Neural progenitor cell (in vitro differentiated cells): ENCODE measurements around the gene P2RY10. TPM values are rescaled to one million over a fixed set of nuclear protein-coding genes. Genes with fewer than 3 reads are reported as not detected.
"Not testable (repeated sequence)": the region's sequence is repeated elsewhere in the genome, so short reads cannot be mapped to it uniquely, and the experiment has no call there.

Source experiments
- DNase-seq: peaks from one replicate; pipeline ENCODE4 v3.0.0-alpha.2; 2016; ENCODE audit warnings: low spot score
- H2AFZ ChIP-seq: fragments of 200-600 bp; sonication (generic); replicated peaks from 2 replicates; pipeline ENCODE4 v1.6.1; 2016; ENCODE audit warnings: antibody characterized with exemption
- H3F3A ChIP-seq: fragments of 200-600 bp; sonication (generic); 2 replicates; pipeline ENCODE4 v1.6.1; 2016; ENCODE audit warnings: antibody characterized with exemption, low read depth
- H3K27ac ChIP-seq: fragments of 200-600 bp; sonication (generic); 2 replicates; pipeline ENCODE4 v1.5.1; 2016; ENCODE audit warnings: mild to moderate bottlenecking
- H3K27me3 ChIP-seq: fragments of 200-600 bp; sonication (generic); 2 replicates; pipeline ENCODE4 v1.6.1; 2016; ENCODE audit warnings: mild to moderate bottlenecking, moderate library complexity
- H3K36me3 ChIP-seq: fragments of 200-600 bp; sonication (generic); 2 replicates; pipeline ENCODE4 v1.5.1; 2016
- H3K4me1 ChIP-seq: fragments of 200-600 bp; sonication (generic); 2 replicates; pipeline ENCODE4 v1.6.1; 2016; ENCODE audit warnings: mixed run types
- H3K4me2 ChIP-seq: fragments of 200-600 bp; sonication (generic); 2 replicates; pipeline ENCODE4 v1.6.1; 2016
- H3K4me3 ChIP-seq: fragments of 200-600 bp; sonication (generic); 2 replicates; pipeline ENCODE4 v1.5.1; 2016
- H3K79me2 ChIP-seq: fragments of 200-600 bp; sonication (generic); 2 replicates; pipeline ENCODE4 v1.6.1; 2016; ENCODE audit warnings: low read depth
- H3K9ac ChIP-seq: fragments of 200-600 bp; sonication (generic); 2 replicates; pipeline ENCODE4 v1.6.1; 2016
- H3K9me3 ChIP-seq: fragments of 200-600 bp; sonication (generic); 2 replicates; pipeline ENCODE4 v1.5.1; 2016; ENCODE audit warnings: low read depth
- H4K20me1 ChIP-seq: fragments of 200-600 bp; sonication (generic); 2 replicates; pipeline ENCODE4 v1.6.1; 2016; ENCODE audit warnings: low read depth
- H3K27ac Mint-ChIP-seq: 3 replicates; pipeline ENCODE4 v1.8.0; 2021; ENCODE audit warnings: mixed read lengths
- H3K27me3 Mint-ChIP-seq: 2 replicates; pipeline ENCODE4 v1.8.0; 2022; ENCODE audit warnings: low read depth, mild to moderate bottlenecking, inconsistent platforms, moderate library complexity, mixed read lengths; ENCODE audit not compliant: insufficient read depth
- H3K36me3 Mint-ChIP-seq: 3 replicates; pipeline ENCODE4 v1.8.0; 2021; ENCODE audit warnings: mixed read lengths
- H3K4me1 Mint-ChIP-seq: 3 replicates; pipeline ENCODE4 v1.8.0; 2021; ENCODE audit warnings: mixed read lengths
- H3K4me3 Mint-ChIP-seq: 3 replicates; pipeline ENCODE4 v1.8.0; 2021; ENCODE audit warnings: mild to moderate bottlenecking, moderate library complexity, mixed read lengths
- H3K9me3 Mint-ChIP-seq: 3 replicates; pipeline ENCODE4 v1.8.0; 2020; ENCODE audit warnings: mixed read lengths
- CTCF ChIP-seq: fragments of 200-600 bp; sonication (generic); IDR thresholded peaks from 2 replicates; pipeline ENCODE4 v1.5.1; 2017; ENCODE audit warnings: antibody characterized with exemption, mild to moderate bottlenecking
- EZH2 ChIP-seq: fragments of 200-600 bp; sonication (generic); IDR thresholded peaks from 2 replicates; pipeline ENCODE4 v1.6.1; 2017; ENCODE audit warnings: antibody characterized with exemption, mild to moderate bottlenecking, moderate library complexity
- EZH2phosphoT487 ChIP-seq: fragments of 200-600 bp; sonication (generic); IDR thresholded peaks from 2 replicates; pipeline ENCODE4 v1.6.1; 2017; ENCODE audit warnings: antibody characterized with exemption
- microRNA-seq: library from miRNA; unstranded; fragments of <30 nt; microRNA quantifications from one replicate; pipeline ENCODE4, GENCODE V29; 2016
- total RNA-seq: library from RNA; depleted of rRNA; stranded (reverse); fragments of >200 nt; gene quantifications from 2 replicates; pipeline ENCODE4 v1.2.3, GENCODE V29; 2015; ENCODE audit warnings: low replicate concordance

The P2RY10 gene
- total RNA-seq, 1 donor from 2014 or later = not detected

- Histone ChIP-seq H3K4me3 (no peak overlapping the region), H3K36me3 (no peaks in the 10 kb centered on the region), H3K79me2 (no peaks in the 10 kb centered on the region), H3K9me3 (peaks cover 6% of the 10 kb centered on the region), H2AFZ (no peak overlapping the region), H3K9ac (no peak overlapping the region), H4K20me1 (no peaks in the 10 kb centered on the region), H3K27ac (no peak overlapping the region), H3K4me1 (no peaks in the 10 kb centered on the region), H3K4me2 (no peak overlapping the region), H3F3A (no peaks in the 10 kb centered on the region), H3K27me3 (no peaks in the 10 kb centered on the region)
- Mint-ChIP-seq H3K9me3 (peaks cover 7% of the 10 kb centered on the region), H3K27me3 (peaks cover 2% of the 10 kb centered on the region), H3K4me3 (no peak overlapping the region), H3K4me1 (no peaks in the 10 kb centered on the region), H3K36me3 (no peaks in the 10 kb centered on the region), H3K27ac (no peak overlapping the region)
- peak; percentile 1 for DNase-seq
- no peak for TF ChIP-seq CTCF
- no peak for TF ChIP-seq EZH2phosphoT487
- TF ChIP-seq EZH2 = no peak
Observed at GRCh38 chrX:78997870-78998558, 52.8 kb downstream of the P2RY10 start.

- not testable (repeated sequence) for H3K27me3 Mint-ChIP-seq, H3K36me3 Mint-ChIP-seq, H3K9ac ChIP-seq, H3K27ac ChIP-seq, H3K4me3 ChIP-seq, H3K27ac Mint-ChIP-seq, H3K36me3 ChIP-seq, H3F3A ChIP-seq, H3K4me1 ChIP-seq, H3K4me1 Mint-ChIP-seq, H3K79me2 ChIP-seq, H3K27me3 ChIP-seq, H3K4me2 ChIP-seq, DNase-seq, H4K20me1 ChIP-seq, H2AFZ ChIP-seq, H3K4me3 Mint-ChIP-seq, H3K9me3 Mint-ChIP-seq
- H3K9me3 ChIP-seq = peaks cover 11% of the 10 kb centered on the region
Observed at GRCh38 chrX:79007540-79007939, 62.3 kb downstream of the P2RY10 start.

Small RNA genes within 50 kb of the gene (microRNA-seq; reads per million reads assigned to microRNA genes)
- gene MIR4328 = not detected

Other genes with a start within 250 kb of the P2RY10 start
- gene LPAR4, start 197.7 kb upstream of the P2RY10 start, total RNA-seq = 49.1 and 63.6 TPM in 2 replicates
- gene GPR174, start 199.3 kb downstream of the P2RY10 start, total RNA-seq = not detected in 2 replicates